Endothelial cell of umbilical vein (primary cell): ENCODE measurements around the gene LSM14A. TPM values are rescaled to one million over a fixed set of nuclear protein-coding genes. Genes with fewer than 3 reads are reported as not detected.

Experiments
- BruUV-seq: library from RNA; stranded (reverse); fragments of 400-500 nt; replicated peaks from 2 replicates; lab custom pipeline; 2021; lab: Mats Ljungman, UMichigan
- CTCF ChIA-PET: fragments of 300-600, 350-600 bp; sonication (Branson Sonifier 250); formaldehyde crosslinking; loops from one replicate; lab custom pipeline; 2021; ENCODE audit warnings: antibody characterized with exemption, inconsistent platforms; lab: Charles Lee
- POLR2A ChIA-PET: fragments of 300-600, 350-600 bp; sonication (Branson Sonifier 250); formaldehyde crosslinking; loops from one replicate; lab custom pipeline; 2021; ENCODE audit warnings: antibody characterized with exemption, inconsistent platforms; lab: Charles Lee
- DNase-seq: peaks from one replicate; pipeline ENCODE4 v3.0.0-alpha.2; 2011; ENCODE audit warnings: low read depth, low spot score
- FAIRE-seq: peaks from 2 replicates; lab custom pipeline; 2011; peaks lifted over from hg19 to GRCh38; lab: Jason Lieb, UNC
- H2AFZ ChIP-seq: 2 replicates; pipeline ENCODE4 v1.6.0; 2012; ENCODE audit warnings: low read depth, low read length, control low read depth, inconsistent platforms
- H3K27ac ChIP-seq: 2 replicates; pipeline ENCODE4 v1.5.1; 2011; ENCODE audit warnings: low read depth, mild to moderate bottlenecking, control low read depth, low read length, moderate library complexity; ENCODE audit not compliant: insufficient read depth
- H3K27me3 ChIP-seq, 2 experiments: 2 replicates each; pipeline versions ENCODE4 v1.6.0 to v1.6.1; 2011; ENCODE audit warnings: low read length in 2 of 2, mixed read lengths in 1 of 2; ENCODE audit not compliant: control insufficient read depth in 2 of 2, insufficient read depth in 2 of 2
- H3K36me3 ChIP-seq, 2 experiments: 2 replicates in 1 of 2; 3 replicates in 1 of 2; pipeline ENCODE4 v1.5.1; 2011; ENCODE audit warnings: low read length in 2 of 2, mild to moderate bottlenecking in 1 of 2, moderate library complexity in 1 of 2; ENCODE audit not compliant: control insufficient read depth in 2 of 2, insufficient read depth in 2 of 2; ENCODE audit errors: extremely low read depth in 1 of 2
- H3K4me1 ChIP-seq: 3 replicates; pipeline ENCODE4 v1.5.1; 2011; ENCODE audit warnings: mild to moderate bottlenecking, low read length; ENCODE audit not compliant: control insufficient read depth, insufficient read depth; ENCODE audit errors: extremely low read depth
- H3K4me2 ChIP-seq: 2 replicates; pipeline ENCODE4 v1.6.1; 2011; ENCODE audit warnings: low read length, control low read depth, mixed read lengths; ENCODE audit not compliant: insufficient read depth
- H3K4me3 ChIP-seq, 3 experiments: fragments of 200-600 bp in 1 of 3; sonication (generic), shearing (Covaris generic) in 1 of 3; replicated peaks in 1 of 3; 2 replicates each; pipeline ENCODE4 v1.5.1; 2011 to 2016; ENCODE audit warnings: control low read depth in 3 of 3, low read length in 3 of 3, mild to moderate bottlenecking in 2 of 3, inconsistent platforms in 1 of 3, low read depth in 1 of 3, moderate library complexity in 1 of 3; ENCODE audit not compliant: insufficient read depth in 1 of 3
- H3K79me2 ChIP-seq: 2 replicates; pipeline ENCODE4 v1.6.0; 2012; ENCODE audit warnings: low read length, inconsistent platforms; ENCODE audit not compliant: control insufficient read depth, insufficient read depth
- H3K9ac ChIP-seq: replicated peaks from 2 replicates; pipeline ENCODE3; 2011; ENCODE audit warnings: low read length, control low read depth; ENCODE audit not compliant: insufficient read depth; ENCODE audit errors: extremely low read depth
- H3K9me1 ChIP-seq: replicated peaks from 3 replicates; pipeline ENCODE4 v1.6.0; 2011; ENCODE audit warnings: mild to moderate bottlenecking, low read length; ENCODE audit not compliant: control insufficient read depth, insufficient read depth; ENCODE audit errors: extremely low read depth
- H3K9me3 ChIP-seq: replicated peaks from 2 replicates; pipeline ENCODE4 v1.5.1; 2012; ENCODE audit warnings: low read length, inconsistent platforms; ENCODE audit not compliant: control insufficient read depth, insufficient read depth
- H4K20me1 ChIP-seq: replicated peaks from 2 replicates; pipeline ENCODE3; 2011; ENCODE audit warnings: mild to moderate bottlenecking, low read length; ENCODE audit not compliant: control insufficient read depth, insufficient read depth; ENCODE audit errors: extremely low read depth
- CTCF ChIP-seq, 2 donors: IDR thresholded peaks; 1 replicate in 1 of 2; 2 replicates in 1 of 2; pipeline ENCODE4 v1.5.1; 2011; ENCODE audit warnings: low read length in 2 of 2, mild to moderate bottlenecking in 2 of 2, moderate library complexity in 2 of 2, control low read depth in 1 of 2, inconsistent platforms in 1 of 2, low read depth in 1 of 2; ENCODE audit not compliant: insufficient read depth in 1 of 2; ENCODE audit errors: extremely low read depth in 1 of 2
- EZH2 ChIP-seq: IDR thresholded peaks from 2 replicates; pipeline ENCODE4 v1.6.1; 2012; ENCODE audit warnings: borderline replicate concordance, low read depth, mild to moderate bottlenecking, moderate library complexity, low read length, inconsistent platforms; ENCODE audit not compliant: severe bottlenecking
- FOS ChIP-seq: IDR thresholded peaks from 2 replicates; pipeline ENCODE4 v1.6.1; 2011; ENCODE audit warnings: mild to moderate bottlenecking, low read length, moderate library complexity, borderline replicate concordance; ENCODE audit not compliant: insufficient read depth
- GATA2 ChIP-seq: IDR thresholded peaks from 2 replicates; pipeline ENCODE4 v1.7.0; 2011; ENCODE audit warnings: low read depth, mild to moderate bottlenecking, moderate library complexity, mixed read lengths, low read length; ENCODE audit not compliant: insufficient read length, insufficient read depth
- JUN ChIP-seq: IDR thresholded peaks from 2 replicates; pipeline ENCODE4 v1.6.1; 2011; ENCODE audit warnings: borderline replicate concordance, low read depth; ENCODE audit not compliant: insufficient read length, insufficient read depth
- MAX ChIP-seq: IDR thresholded peaks from 2 replicates; pipeline ENCODE4 v1.6.1; 2011; ENCODE audit not compliant: insufficient read depth, insufficient read length
- MYC ChIP-seq: IDR thresholded peaks from one replicate; pipeline ENCODE4 v1.6.1; 2011; ENCODE audit warnings: mild to moderate bottlenecking, low read depth, low read length
- POLR2AphosphoS5 ChIP-seq: IDR thresholded peaks from 2 replicates; pipeline ENCODE4 v1.6.1; 2012; ENCODE audit warnings: low read depth, mild to moderate bottlenecking, control low read depth, low read length, moderate library complexity; ENCODE audit not compliant: insufficient read depth
- dilution Hi-C: fragments of 300-500 bp; cut with MboI; formaldehyde crosslinking; loops from one replicate; pipeline ENCODE4 v1.15.0; 2019; ENCODE audit warnings: low sequenced_read_pairs; ENCODE audit not compliant: extremely low pct_ligation_motif_present
- intact Hi-C: fragments of 100-400 bp; cut with micrococcal nuclease; formaldehyde crosslinking; loops from one replicate; pipeline ENCODE4 v1.10.0; 2022
- polyA plus RNA-seq, 4 experiments: library from polyadenylated mRNA; depleted of rRNA in 3 of 4; stranded (reverse) in 3 of 4; unstranded in 1 of 4; fragments of >200 nt; gene quantifications; 2 replicates each; pipeline versions ENCODE4 v1.2.1 to v1.2.3, GENCODE V29; 2011 to 2012; ENCODE audit warnings: missing spikeins in 1 of 4
- total RNA-seq: library from RNA; stranded (reverse); gene quantifications from 2 replicates; pipeline ENCODE4 v1.2.3, GENCODE V29; 2021

LSM14A gene
- total and polyA plus RNA-seq, 2 donors (not counting 3 experiments of a cell fraction or from before 2014, with no cell fraction given): 96.7 to 122 TPM

GRCh38 chr19:34208291-34208884 lies 36.1 kb downstream of the LSM14A start:
- H3K4me1 ChIP-seq: no peaks in the 10 kb centered on the region
- no peaks in the 10 kb centered on the region for H3K9me3 ChIP-seq
- FAIRE-seq (no peak), DNase-seq (no peak)
- H3K27ac ChIP-seq: no peak overlapping the region
- TF ChIP-seq CTCF (IDR thresholded peaks at IDR 0.05; ENCODE audit: extremely low read depth in 1 of 2, insufficient read depth in 1 of 2, low read depth in 1 of 2, low read length in 2 of 2) (no peak), MYC (no peak)
- H3K27me3 ChIP-seq: no peaks in the 10 kb centered on the region
- ChIA-PET CTCF (interaction anchor here (1.0 to 2.2 kb wide), 3 partner anchors 9 to 14 kb away, joined by 3 to 5 read pairs (median 5); no protein-coding TSS in a partner anchor), POLR2A (no interaction called here)
- H3K9me1 ChIP-seq: no peaks in the 10 kb centered on the region
- H4K20me1 ChIP-seq: peaks cover 3% of the 10 kb centered on the region
- no peak overlapping the region for H2AFZ ChIP-seq
- H3K9ac ChIP-seq: no peak overlapping the region
- no peak overlapping the region for H3K4me2 ChIP-seq
- H3K4me3 ChIP-seq: no peak overlapping the region
- peaks cover 9% of the 10 kb centered on the region for H3K79me2 ChIP-seq
- dilution Hi-C loops (no loop called here), intact Hi-C loops (no loop called here)
- peaks cover 5 to 7% of the 10 kb centered on the region in 2 experiments for H3K36me3 ChIP-seq
- no TSS peak for BruUV-seq

- TF ChIP-seq CTCF (IDR thresholded peaks at IDR 0.05; ENCODE audit: extremely low read depth in 1 of 2, insufficient read depth in 1 of 2, low read depth in 1 of 2, low read length in 2 of 2) (no peak), MYC (no peak), FOS (no peak), GATA2 (no peak), EZH2 (no peak), POLR2AphosphoS5 (no peak), JUN (no peak), MAX (no peak)
- BruUV-seq: no TSS peak
- CTCF ChIA-PET: interaction anchor here (0.6 to 2.2 kb wide), 5 partner anchors 10 to 65 kb away, joined by 3 to 5 read pairs (median 4); no protein-coding TSS in a partner anchor
- Histone ChIP-seq H4K20me1 (peaks cover 3% of the 10 kb centered on the region), H3K4me3 (no peak overlapping the region), H3K9me1 (no peaks in the 10 kb centered on the region), H3K9me3 (no peaks in the 10 kb centered on the region), H3K79me2 (peaks cover 8% of the 10 kb centered on the region), H3K27ac (no peak overlapping the region), H3K27me3 (no peaks in the 10 kb centered on the region), H2AFZ (no peak overlapping the region), H3K4me2 (no peak overlapping the region), H3K9ac (no peak overlapping the region), H3K4me1 (no peaks in the 10 kb centered on the region), H3K36me3 (peaks cover 5 to 7% of the 10 kb centered on the region in 2 experiments)
- dilution Hi-C loops (no loop called here), intact Hi-C loops (loop anchor here (10.0 kb wide), 1 partner anchor 225 kb away; no protein-coding TSS in a partner anchor)
- FAIRE-seq (no peak), DNase-seq (no peak)
- POLR2A ChIA-PET: interaction anchor here (0.7 kb wide), 1 partner anchor 24 kb away, joined by 3 read pairs; no protein-coding TSS in a partner anchor
Observed at GRCh38 chr19:34209726-34210125, 37.4 kb downstream of the LSM14A start.
